ENCODE results near the gene SEMA4D.

The SEMA4D gene

DNA sequence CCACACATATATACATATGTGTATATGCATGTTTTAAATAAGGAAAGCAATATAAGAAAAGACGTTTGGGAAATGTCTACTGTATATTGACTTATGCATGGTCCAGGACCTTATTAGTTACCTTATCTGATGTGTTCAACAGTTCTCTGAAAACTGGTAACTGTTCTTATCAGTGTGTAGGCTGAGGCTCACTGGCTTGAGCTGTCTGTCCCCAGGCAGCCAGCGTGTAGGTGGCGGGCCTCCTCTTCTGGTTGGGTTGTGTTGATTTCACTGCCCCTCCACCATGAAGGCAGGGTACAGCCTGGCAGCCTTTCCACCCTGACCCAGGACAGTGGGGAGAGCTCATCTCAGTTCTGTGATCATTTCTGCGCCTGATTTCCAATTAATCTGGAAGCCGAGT, 38.7 kb upstream of the SEMA4D start:
- FAIRE-seq (peak; percentile 58), DNase-seq (ENCODE audit: insufficient read length) (no peak)
- no peak for TF ChIP-seq TAF1 (IDR thresholded peaks at IDR 0.05; ENCODE audit: borderline replicate concordance, low read depth, low read length)
- TF ChIP-seq POLR2A (IDR thresholded peaks at IDR 0.05; ENCODE audit: low read depth, low read length), result no peak
- TF ChIP-seq POLR2AphosphoS5 (IDR thresholded peaks at IDR 0.05; ENCODE audit: low read depth, low read length), result no peak

DNA sequence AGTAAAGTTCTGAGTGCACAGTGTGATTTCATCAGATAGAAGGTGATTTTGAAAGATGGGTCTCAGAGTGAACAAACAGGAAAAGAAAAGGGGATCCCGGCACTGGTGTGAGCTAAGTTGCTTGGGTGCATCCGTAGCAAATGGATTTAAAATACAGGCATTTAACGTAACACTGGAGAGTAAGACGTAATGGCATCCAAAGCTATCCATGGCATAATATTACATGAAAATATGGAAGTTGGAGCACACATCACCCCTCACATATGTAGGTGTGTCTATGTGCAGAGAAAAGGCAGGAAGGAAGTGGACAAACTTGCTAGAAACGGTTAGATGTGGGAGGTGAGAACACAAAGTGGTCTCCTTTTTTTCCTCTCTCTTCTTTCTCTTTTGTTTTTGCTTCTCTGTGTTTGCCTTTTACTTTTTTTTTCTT, 38.2 kb upstream of the SEMA4D start:
- peak; percentile 77 for FAIRE-seq
- no peak for TF ChIP-seq POLR2AphosphoS5 (IDR thresholded peaks at IDR 0.05; ENCODE audit: low read depth, low read length)
- no peak for TF ChIP-seq POLR2A (IDR thresholded peaks at IDR 0.05; ENCODE audit: low read depth, low read length)
- TF ChIP-seq TAF1 (IDR thresholded peaks at IDR 0.05; ENCODE audit: borderline replicate concordance, low read depth, low read length), result no peak

DNA sequence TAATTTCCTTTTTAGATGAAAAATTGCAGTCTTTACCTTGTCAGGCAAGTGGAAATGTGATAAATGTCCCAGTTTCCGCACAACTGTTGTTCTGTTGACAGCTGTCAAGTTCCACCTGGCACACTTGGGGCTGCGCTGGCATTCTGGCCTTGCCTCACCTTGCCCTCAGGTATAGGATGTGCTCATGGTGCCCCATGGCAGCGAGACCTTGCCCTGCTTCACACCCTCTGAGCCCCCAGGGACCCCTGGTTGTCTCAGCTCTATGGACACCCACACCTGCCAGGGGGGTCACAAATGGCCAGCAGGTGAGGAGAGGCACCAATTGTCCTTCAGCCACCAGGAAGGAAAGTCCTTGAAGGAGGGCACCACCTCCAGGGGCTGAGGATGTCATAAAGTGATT, 37.5 kb upstream of the SEMA4D start:
- no peak for DNase-seq (ENCODE audit: insufficient read length)
- no peak for FAIRE-seq
- TF ChIP-seq POLR2A (IDR thresholded peaks at IDR 0.05; ENCODE audit: low read depth, low read length) (no peak), TAF1 (IDR thresholded peaks at IDR 0.05; ENCODE audit: borderline replicate concordance, low read depth, low read length) (no peak), POLR2AphosphoS5 (IDR thresholded peaks at IDR 0.05; ENCODE audit: low read depth, low read length) (no peak)

More for the DNA sequence above, 38.2 kb upstream of the SEMA4D start:
- no peak for DNase-seq (ENCODE audit: insufficient read length)

GRCh38 chr9:89534515-89535287, 36.8 kb upstream of the SEMA4D start:
- TF ChIP-seq TAF1 (IDR thresholded peaks at IDR 0.05; ENCODE audit: borderline replicate concordance, low read depth, low read length) (no peak), POLR2A (IDR thresholded peaks at IDR 0.05; ENCODE audit: low read depth, low read length) (no peak), POLR2AphosphoS5 (IDR thresholded peaks at IDR 0.05; ENCODE audit: low read depth, low read length) (no peak)
- FAIRE-seq (peak; percentile 87), DNase-seq (ENCODE audit: insufficient read length) (no peak)

GRCh38 chr9:89533411-89534095, 35.6 kb upstream of the SEMA4D start:
- no peak for TF ChIP-seq POLR2A (IDR thresholded peaks at IDR 0.05; ENCODE audit: low read depth, low read length)
- no peak for TF ChIP-seq POLR2AphosphoS5 (IDR thresholded peaks at IDR 0.05; ENCODE audit: low read depth, low read length)
- no peak for TF ChIP-seq TAF1 (IDR thresholded peaks at IDR 0.05; ENCODE audit: borderline replicate concordance, low read depth, low read length)
- no peak for DNase-seq (ENCODE audit: insufficient read length)
- peak; percentile 21 for FAIRE-seq

- TF ChIP-seq POLR2AphosphoS5 (IDR thresholded peaks at IDR 0.05; ENCODE audit: low read depth, low read length), result no peak
- no peak for TF ChIP-seq TAF1 (IDR thresholded peaks at IDR 0.05; ENCODE audit: borderline replicate concordance, low read depth, low read length)
- TF ChIP-seq POLR2A (IDR thresholded peaks at IDR 0.05; ENCODE audit: low read depth, low read length), result no peak
- DNase-seq (ENCODE audit: insufficient read length) (no peak), FAIRE-seq (no peak)
Measured at GRCh38 chr9:89532944-89533343, 35.0 kb upstream of the SEMA4D start.

DNA sequence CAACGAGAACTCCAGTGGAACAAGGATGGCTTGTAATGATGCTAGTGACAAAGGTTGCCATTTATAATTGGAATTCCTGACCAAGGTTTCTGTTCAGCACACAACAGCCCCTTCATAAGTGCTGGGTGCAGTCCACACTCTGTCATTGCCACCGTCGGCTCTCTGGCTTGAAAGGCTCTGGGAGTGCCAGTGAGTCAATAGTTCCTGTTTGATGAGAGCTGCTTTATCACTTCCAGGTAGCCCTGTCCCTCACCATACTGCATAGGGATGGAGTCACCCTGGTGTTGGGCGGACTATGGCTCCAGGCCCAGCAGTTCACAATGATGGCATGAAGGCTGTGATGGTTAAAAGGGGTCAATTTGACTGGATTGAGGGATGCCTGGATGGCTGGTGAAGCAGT, 34.6 kb upstream of the SEMA4D start:
- no peak for FAIRE-seq
- TF ChIP-seq POLR2AphosphoS5 (IDR thresholded peaks at IDR 0.05; ENCODE audit: low read depth, low read length) (no peak), TAF1 (IDR thresholded peaks at IDR 0.05; ENCODE audit: borderline replicate concordance, low read depth, low read length) (no peak), POLR2A (IDR thresholded peaks at IDR 0.05; ENCODE audit: low read depth, low read length) (no peak)
- DNase-seq (ENCODE audit: insufficient read length), result no peak

- no peak for TF ChIP-seq TAF1 (IDR thresholded peaks at IDR 0.05; ENCODE audit: borderline replicate concordance, low read depth, low read length)
- no peak for TF ChIP-seq POLR2AphosphoS5 (IDR thresholded peaks at IDR 0.05; ENCODE audit: low read depth, low read length)
- no peak for TF ChIP-seq POLR2A (IDR thresholded peaks at IDR 0.05; ENCODE audit: low read depth, low read length)
- FAIRE-seq, result peak; percentile 42
- no peak for DNase-seq (ENCODE audit: insufficient read length)
Measured at GRCh38 chr9:89531766-89532165, 33.9 kb upstream of the SEMA4D start.

- DNase-seq (ENCODE audit: insufficient read length) (no peak), FAIRE-seq (no peak)
- no peak for TF ChIP-seq POLR2A (IDR thresholded peaks at IDR 0.05; ENCODE audit: low read depth, low read length)
- TF ChIP-seq POLR2AphosphoS5 (IDR thresholded peaks at IDR 0.05; ENCODE audit: low read depth, low read length), result no peak
- TF ChIP-seq TAF1 (IDR thresholded peaks at IDR 0.05; ENCODE audit: borderline replicate concordance, low read depth, low read length), result no peak
Measured at GRCh38 chr9:89530726-89531125, 32.8 kb upstream of the SEMA4D start.

- no peak for TF ChIP-seq TAF1 (IDR thresholded peaks at IDR 0.05; ENCODE audit: borderline replicate concordance, low read depth, low read length)
- no peak for TF ChIP-seq POLR2AphosphoS5 (IDR thresholded peaks at IDR 0.05; ENCODE audit: low read depth, low read length)
- TF ChIP-seq POLR2A (IDR thresholded peaks at IDR 0.05; ENCODE audit: low read depth, low read length), result no peak
- FAIRE-seq (no peak), DNase-seq (ENCODE audit: insufficient read length) (no peak)
Measured at GRCh38 chr9:89529243-89530035, 31.5 kb upstream of the SEMA4D start.

DNA sequence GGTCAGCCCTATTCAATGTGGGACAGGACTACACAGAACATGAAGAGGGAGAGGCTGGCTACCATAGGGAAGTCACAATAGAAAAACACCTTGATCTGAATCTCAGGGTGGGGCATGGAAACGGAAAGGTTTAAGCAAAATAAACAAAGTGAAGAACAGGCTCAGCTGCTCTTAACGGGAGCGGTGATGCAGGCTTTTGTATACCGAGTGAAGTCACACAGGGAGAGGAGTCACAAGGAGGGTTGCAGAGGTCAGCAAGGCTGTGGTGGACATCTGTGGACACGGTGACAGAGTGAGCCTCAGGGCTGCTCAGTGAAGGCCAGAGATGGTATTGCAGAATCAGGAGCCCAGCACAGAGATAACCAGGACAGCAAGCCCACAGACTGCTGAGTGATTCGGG, 30.6 kb upstream of the SEMA4D start:
- DNase-seq (ENCODE audit: insufficient read length) (no peak), FAIRE-seq (no peak)
- TF ChIP-seq POLR2AphosphoS5 (IDR thresholded peaks at IDR 0.05; ENCODE audit: low read depth, low read length) (no peak), TAF1 (IDR thresholded peaks at IDR 0.05; ENCODE audit: borderline replicate concordance, low read depth, low read length) (no peak), POLR2A (IDR thresholded peaks at IDR 0.05; ENCODE audit: low read depth, low read length) (no peak)

Measured in GM12892 (cell line).